Spinal cord (tissue), 10 donors: ENCODE data around the gene UTP4. TPM values are rescaled to one million over a fixed set of nuclear protein-coding genes. Genes with fewer than 3 reads are reported as not detected.

Experiments
- DNase-seq, 6 donors: peaks; one replicate each; pipeline versions ENCODE4 v3.0.0 to v3.0.0-alpha.2; 2013 to 2015; ENCODE audit warnings: low spot score in 6 of 6, low read depth in 4 of 6
- H3K27ac ChIP-seq: one replicate; pipeline ENCODE4 v1.5.1; 2013; ENCODE audit warnings: low read depth, low read length, control low read depth
- H3K27me3 ChIP-seq: one replicate; pipeline ENCODE4 v1.6.1; 2013; ENCODE audit warnings: low read length; ENCODE audit not compliant: control insufficient read depth, insufficient read depth
- H3K36me3 ChIP-seq: one replicate; pipeline ENCODE4 v1.6.1; 2013; ENCODE audit warnings: low read length; ENCODE audit not compliant: control insufficient read depth, insufficient read depth
- H3K4me1 ChIP-seq: one replicate; pipeline ENCODE4 v1.6.1; 2013; ENCODE audit warnings: low read length; ENCODE audit not compliant: control insufficient read depth, insufficient read depth
- H3K4me3 ChIP-seq: one replicate; pipeline ENCODE4 v1.5.1; 2013; ENCODE audit warnings: low read depth, low read length, control low read depth
- H3K9me3 ChIP-seq: one replicate; pipeline ENCODE4 v1.6.1; 2013; ENCODE audit warnings: low read length; ENCODE audit not compliant: control insufficient read depth, insufficient read depth
- WGBS: methylation state at CpG from one replicate; pipeline ENCODE4 v1.1.5; 2013; ENCODE audit warnings: missing lambda C conversion rate; ENCODE audit not compliant: insufficient coverage; 5-methylcytosine and 5-hydroxymethylcytosine counted together
- polyA plus RNA-seq, 2 donors: library from polyadenylated mRNA; unstranded; fragments of 120-200 nt; gene quantifications; one replicate each; pipeline ENCODE4 v1.2.1, GENCODE V29; 2013; ENCODE audit not compliant: insufficient read length in 2 of 2
- total RNA-seq, 2 donors: library from RNA; depleted of rRNA in 1 of 2; stranded (reverse); fragments of 120-200 nt in 1 of 2; fragments of >200 nt in 1 of 2; gene quantifications; one replicate each; pipeline versions ENCODE4 v1.2.3 to v1.2.4, GENCODE V29; 2013 to 2014
- donor health status: healthy.

Gene UTP4
- total and polyA plus RNA-seq, 4 donors, result 19.1 to 37.7 (median 30.4) TPM

GRCh38 chr16:69094501-69094900 lies 37.9 kb upstream of the UTP4 start:
- no peak overlapping the region for H3K4me3 ChIP-seq
- DNase-seq, result no peak
- H3K36me3 ChIP-seq, result peaks cover 2% of the 10 kb centered on the region
- H3K27ac ChIP-seq, result no peak overlapping the region
- peaks cover 7% of the 10 kb centered on the region for H3K4me1 ChIP-seq
- WGBS, result 78% methylated on average over 5 of the region's 5 CpGs
- H3K27me3 ChIP-seq, result no peaks in the 10 kb centered on the region
- H3K9me3 ChIP-seq, result no peaks in the 10 kb centered on the region

- H3K36me3 ChIP-seq, result no peaks in the 10 kb centered on the region
- no peak overlapping the region for H3K27ac ChIP-seq
- DNase-seq, result no peak
- no peaks in the 10 kb centered on the region for H3K9me3 ChIP-seq
- H3K4me1 ChIP-seq, result peaks cover 6% of the 10 kb centered on the region
- no peak overlapping the region for H3K4me3 ChIP-seq
- H3K27me3 ChIP-seq, result no peaks in the 10 kb centered on the region
- 23% methylated on average over 5 of the region's 6 CpGs for WGBS
These were observed 37.3 kb upstream of the UTP4 start for GRCh38 chr16:69095193-69095592.

GRCh38 chr16:69100071-69100691 lies 32.3 kb upstream of the UTP4 start:
- H3K4me3 ChIP-seq, result no peak overlapping the region
- H3K27me3 ChIP-seq, result peaks cover under 1% of the 10 kb centered on the region
- no peaks in the 10 kb centered on the region for H3K9me3 ChIP-seq
- no peaks in the 10 kb centered on the region for H3K36me3 ChIP-seq
- DNase-seq, result peak in 2 of 6 donors; percentile 71 to 73
- WGBS, result 28% methylated on average over 10 of the region's 11 CpGs
- H3K27ac ChIP-seq, result peak overlapping the region; percentile 8
- H3K4me1 ChIP-seq, result peaks cover 18% of the 10 kb centered on the region

- WGBS, result under 1% methylated on average over 80 of the region's 80 CpGs
- Histone ChIP-seq H3K4me1 (peaks cover 42% of the 10 kb centered on the region), H3K36me3 (peaks cover 19% of the 10 kb centered on the region), H3K27me3 (peaks cover 17% of the 10 kb centered on the region), H3K4me3 (peak within 1 kb of the TSS; percentile 43), H3K27ac (no peak within 1 kb of the TSS), H3K9me3 (no peaks in the 10 kb centered on the region)
- DNase-seq, result peak in 2 of 6 donors; percentile 82 to 93
These were observed 26.7 kb upstream of the UTP4 start, which contains the start of gene HAS3 for GRCh38 chr16:69105501-69106361. HAS3 (plus strand) TSS chr16:69105653; CDS start chr16:69109396, 3,743 bp downstream.

- peak overlapping the region; percentile 43 for H3K4me3 ChIP-seq
- H3K4me1 ChIP-seq, result peaks cover 38% of the 10 kb centered on the region
- peaks cover 25% of the 10 kb centered on the region for H3K36me3 ChIP-seq
- no peaks in the 10 kb centered on the region for H3K9me3 ChIP-seq
- peaks cover 17% of the 10 kb centered on the region for H3K27me3 ChIP-seq
- DNase-seq, result peak in 2 of 6 donors; percentile 43 to 69
- whole genome bisulfite sequencing, result 0% methylated on average over 50 of the region's 55 CpGs
- H3K27ac ChIP-seq, result no peak overlapping the region
These were observed 25.7 kb upstream of the UTP4 start for GRCh38 chr16:69106491-69107315.

GRCh38 chr16:69107316-69107962 lies 25.0 kb upstream of the UTP4 start:
- DNase-seq, result peak in 2 of 6 donors; percentile 55 to 72
- H3K27ac ChIP-seq, result no peak overlapping the region
- peaks cover 31% of the 10 kb centered on the region for H3K36me3 ChIP-seq
- H3K4me1 ChIP-seq, result peaks cover 38% of the 10 kb centered on the region
- H3K9me3 ChIP-seq, result no peaks in the 10 kb centered on the region
- WGBS, result under 1% methylated on average over 52 of the region's 52 CpGs
- peak overlapping the region; percentile 43 for H3K4me3 ChIP-seq
- peaks cover 17% of the 10 kb centered on the region for H3K27me3 ChIP-seq

GRCh38 chr16:69108064-69108904 lies 24.2 kb upstream of the UTP4 start:
- H3K36me3 ChIP-seq, result peaks cover 39% of the 10 kb centered on the region
- peak overlapping the region; percentile 43 for H3K4me3 ChIP-seq
- 20% methylated on average over 8 of the region's 9 CpGs for WGBS
- H3K27ac ChIP-seq, result no peak overlapping the region
- H3K27me3 ChIP-seq, result peaks cover 17% of the 10 kb centered on the region
- H3K4me1 ChIP-seq, result peaks cover 38% of the 10 kb centered on the region
- DNase-seq, result peak in 1 of 6 donors; percentile 74
- no peaks in the 10 kb centered on the region for H3K9me3 ChIP-seq

- peaks cover 17% of the 10 kb centered on the region for H3K27me3 ChIP-seq
- H3K4me3 ChIP-seq, result no peak overlapping the region
- peaks cover 45% of the 10 kb centered on the region for H3K36me3 ChIP-seq
- peaks cover 38% of the 10 kb centered on the region for H3K4me1 ChIP-seq
- 91% methylated on average over 4 of the region's 4 CpGs for WGBS
- no peaks in the 10 kb centered on the region for H3K9me3 ChIP-seq
- no peak overlapping the region for H3K27ac ChIP-seq
- DNase-seq, result no peak
These were observed 23.6 kb upstream of the UTP4 start for GRCh38 chr16:69108905-69109252.
